Sigmoid colon (tissue), 4 donors: Measurements from ENCODE around the gene WDHD1.

Experiments used
- EP300 ChIP-seq, 4 donors: sonication (generic); formaldehyde crosslinking; IDR thresholded peaks; one replicate each; pipeline ENCODE4 v1.6.1; 2017; ENCODE audit warnings: antibody characterized with exemption in 4 of 4
- POLR2A ChIP-seq, 2 donors: fragments of 450-650 bp; IDR thresholded peaks; one replicate each; pipeline ENCODE4 v1.6.1; 2016; ENCODE audit warnings: antibody characterized with exemption in 2 of 2, mild to moderate bottlenecking in 2 of 2, moderate library complexity in 2 of 2
- POLR2AphosphoS5 ChIP-seq, 4 donors: sonication (generic); formaldehyde crosslinking; IDR thresholded peaks; one replicate each; pipeline ENCODE4 v1.6.1; 2017; ENCODE audit warnings: antibody characterized with exemption in 4 of 4
- TF ChIP-seq, protein P1 (sequence below), 4 experiments: fragments of 450-650 bp in 3 of 4; fragments of 200-600 bp in 1 of 4; IDR thresholded peaks; one replicate each; pipeline ENCODE4 v1.5.1; 2016 to 2019; ENCODE audit warnings: antibody characterized with exemption in 4 of 4, mild to moderate bottlenecking in 3 of 4, moderate library complexity in 2 of 4

GRCh38 chr14:55045087-55045486 lies 18.2 kb upstream of the WDHD1 start:
- TF ChIP-seq POLR2AphosphoS5 (IDR thresholded peaks at IDR 0.05) (no peak), EP300 (IDR thresholded peaks at IDR 0.05) (no peak), POLR2A (IDR thresholded peaks at IDR 0.05) (no peak)
- TF ChIP-seq, protein P1, sequence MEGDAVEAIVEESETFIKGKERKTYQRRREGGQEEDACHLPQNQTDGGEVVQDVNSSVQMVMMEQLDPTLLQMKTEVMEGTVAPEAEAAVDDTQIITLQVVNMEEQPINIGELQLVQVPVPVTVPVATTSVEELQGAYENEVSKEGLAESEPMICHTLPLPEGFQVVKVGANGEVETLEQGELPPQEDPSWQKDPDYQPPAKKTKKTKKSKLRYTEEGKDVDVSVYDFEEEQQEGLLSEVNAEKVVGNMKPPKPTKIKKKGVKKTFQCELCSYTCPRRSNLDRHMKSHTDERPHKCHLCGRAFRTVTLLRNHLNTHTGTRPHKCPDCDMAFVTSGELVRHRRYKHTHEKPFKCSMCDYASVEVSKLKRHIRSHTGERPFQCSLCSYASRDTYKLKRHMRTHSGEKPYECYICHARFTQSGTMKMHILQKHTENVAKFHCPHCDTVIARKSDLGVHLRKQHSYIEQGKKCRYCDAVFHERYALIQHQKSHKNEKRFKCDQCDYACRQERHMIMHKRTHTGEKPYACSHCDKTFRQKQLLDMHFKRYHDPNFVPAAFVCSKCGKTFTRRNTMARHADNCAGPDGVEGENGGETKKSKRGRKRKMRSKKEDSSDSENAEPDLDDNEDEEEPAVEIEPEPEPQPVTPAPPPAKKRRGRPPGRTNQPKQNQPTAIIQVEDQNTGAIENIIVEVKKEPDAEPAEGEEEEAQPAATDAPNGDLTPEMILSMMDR (IDR thresholded peaks at IDR 0.05): no peak
